ENCODE results near the gene PTPRG. TPM values are rescaled to one million over a fixed set of nuclear protein-coding genes. Genes with fewer than 3 reads are reported as not detected.

PTPRG gene
- total RNA-seq, 1 experiment from 2014 or later = 32.1 TPM

GRCh38 chr3:61812085-61812484, 250.7 kb downstream of the PTPRG start:
- no peaks in the 10 kb centered on the region for H3K36me3 ChIP-seq (ENCODE audit: control insufficient read depth in 1 of 2, insufficient read depth in 2 of 2, low read length in 2 of 2)
- no TSS peak for BruUV-seq (replicated peaks)
- H3K4me1 ChIP-seq (ENCODE audit: control insufficient read depth in 1 of 2, insufficient read depth in 2 of 2, low read length in 2 of 2) = no peaks in the 10 kb centered on the region
- H3K9me3 ChIP-seq (ENCODE audit: control insufficient read depth in 1 of 2, insufficient read depth in 1 of 2, low read depth in 1 of 2, low read length in 2 of 2) = no peaks in the 10 kb centered on the region
- H2AFZ ChIP-seq (ENCODE audit: low read depth, low read length, poor library complexity, severe bottlenecking) = no peak overlapping the region
- no peak for DNase-seq (ENCODE audit: low read depth, low spot score)
- intact Hi-C loops (cut with micrococcal nuclease) = no loop called here
- RAD21 ChIA-PET (ENCODE audit: low non-redundant PET in 1 of 2, low total read pairs in 2 of 2, uncharacterized antibody in 2 of 2, unreplicated experiment in 2 of 2) = no interaction called here
- H3K4me3 ChIP-seq (replicated peaks in 1 of 2; ENCODE audit: low read depth in 1 of 2, low read length in 2 of 2) = no peak overlapping the region
- H3K27ac ChIP-seq (ENCODE audit: low read depth, low read length) = no peak overlapping the region
- no peaks in the 10 kb centered on the region for H3K79me2 ChIP-seq (ENCODE audit: insufficient read depth, low read length)
- no peak for ATAC-seq
- TF ChIP-seq POLR2AphosphoS5 (IDR thresholded peaks at IDR 0.05; ENCODE audit: low read depth, low read length) (no peak), EGR1 (IDR thresholded peaks at IDR 0.05; ENCODE audit: low read depth) (no peak), ZBTB33 (IDR thresholded peaks at IDR 0.05; ENCODE audit: extremely low read depth, insufficient replicate concordance, low read length) (no peak), RAD21 (IDR thresholded peaks at IDR 0.05; ENCODE audit: low read depth) (no peak), EZH2phosphoT487 (IDR thresholded peaks at IDR 0.05; ENCODE audit: borderline replicate concordance) (no peak), TCF7L2 (IDR thresholded peaks at IDR 0.05; ENCODE audit: borderline replicate concordance, extremely low read depth, insufficient read depth, insufficient read length) (no peak)
- CTCF ChIA-PET = no interaction called here
- no peaks in the 10 kb centered on the region for H3K27me3 ChIP-seq (ENCODE audit: insufficient read depth, low read length)
- no peak overlapping the region for H3K9ac ChIP-seq (ENCODE audit: low read length)
- H3K9me2 ChIP-seq (ENCODE audit: insufficient read depth) = no peaks in the 10 kb centered on the region
- H3K4me2 ChIP-seq (ENCODE audit: low read length) = no peak overlapping the region
- POLR2A ChIA-PET = no interaction called here
- 0 out of 2 replicates have a peak, but pooled peaks cover 2% of the 10 kb centered on the region for H4K20me1 ChIP-seq (ENCODE audit: insufficient read depth)

- Histone ChIP-seq H3K4me3 (replicated peaks in 1 of 2; ENCODE audit: low read depth in 1 of 2, low read length in 2 of 2) (no peak overlapping the region), H2AFZ (ENCODE audit: low read depth, low read length, poor library complexity, severe bottlenecking) (no peak overlapping the region), H3K4me1 (ENCODE audit: control insufficient read depth in 1 of 2, insufficient read depth in 2 of 2, low read length in 2 of 2) (no peaks in the 10 kb centered on the region), H3K27me3 (ENCODE audit: insufficient read depth, low read length) (no peaks in the 10 kb centered on the region), H3K9me2 (ENCODE audit: insufficient read depth) (no peaks in the 10 kb centered on the region), H3K9ac (ENCODE audit: low read length) (no peak overlapping the region), H3K36me3 (ENCODE audit: control insufficient read depth in 1 of 2, insufficient read depth in 2 of 2, low read length in 2 of 2) (no peaks in the 10 kb centered on the region), H3K27ac (ENCODE audit: low read depth, low read length) (no peak overlapping the region), H3K79me2 (ENCODE audit: insufficient read depth, low read length) (peaks cover under 1% of the 10 kb centered on the region; the same call in 1 of the 2 replicates), H3K4me2 (ENCODE audit: low read length) (no peak overlapping the region), H3K9me3 (ENCODE audit: control insufficient read depth in 1 of 2, insufficient read depth in 1 of 2, low read depth in 1 of 2, low read length in 2 of 2) (no peaks in the 10 kb centered on the region), H4K20me1 (ENCODE audit: insufficient read depth) (no peaks in the 10 kb centered on the region)
- BruUV-seq (replicated peaks) = no TSS peak
- DNase-seq (ENCODE audit: low read depth, low spot score) = no peak
- CTCF ChIA-PET = no interaction called here
- RAD21 ChIA-PET (ENCODE audit: low non-redundant PET in 1 of 2, low total read pairs in 2 of 2, uncharacterized antibody in 2 of 2, unreplicated experiment in 2 of 2) = no interaction called here
- POLR2A ChIA-PET = no interaction called here
- intact Hi-C loops (cut with micrococcal nuclease) = no loop called here
- no peak for ATAC-seq
- TF ChIP-seq SRF (IDR thresholded peaks at IDR 0.05; ENCODE audit: low read depth) (no peak), FOSL1 (IDR thresholded peaks at IDR 0.05; ENCODE audit: low read depth) (no peak), EZH2 (IDR thresholded peaks at IDR 0.05) (no peak), CEBPB (IDR thresholded peaks at IDR 0.05; ENCODE audit: low read depth) (no peak), YY1 (IDR thresholded peaks at IDR 0.05; ENCODE audit: extremely low read depth, insufficient replicate concordance, low read depth, low read length) (no peak), ZFX (IDR thresholded peaks at IDR 0.05) (no peak), POLR2AphosphoS5 (IDR thresholded peaks at IDR 0.05; ENCODE audit: low read depth, low read length) (no peak), ZBTB33 (IDR thresholded peaks at IDR 0.05; ENCODE audit: extremely low read depth, insufficient replicate concordance, low read length) (no peak), ATF3 (IDR thresholded peaks at IDR 0.05) (no peak), POLR2A (IDR thresholded peaks at IDR 0.05; ENCODE audit: borderline replicate concordance, extremely low read depth, insufficient read depth, insufficient read length) (no peak), CBX3 (IDR thresholded peaks at IDR 0.05; ENCODE audit: low read depth) (no peak)
These were observed 251.1 kb downstream of the PTPRG start for GRCh38 chr3:61812517-61812916.
